SK-N-SH (cell line): ENCODE measurements around the gene RNF214.

Experiments used
- CTCF ChIP-seq: fragments of 200-600 bp; sonication (generic); IDR thresholded peaks from 2 replicates; pipeline ENCODE4 v1.6.1; 2017; ENCODE audit warnings: antibody characterized with exemption, mild to moderate bottlenecking, moderate library complexity
- EZH2phosphoT487 ChIP-seq: fragments of 200-600 bp; sonication (generic); IDR thresholded peaks from 2 replicates; pipeline ENCODE4 v1.6.1; 2017; ENCODE audit warnings: low read depth, mixed run types, mild to moderate bottlenecking, antibody characterized with exemption, moderate library complexity, borderline replicate concordance
- JUND ChIP-seq: IDR thresholded peaks from 2 replicates; pipeline ENCODE4 v1.4.0; 2012
- POLR2AphosphoS5 ChIP-seq: IDR thresholded peaks from 2 replicates; pipeline ENCODE4 v1.6.1; 2012; ENCODE audit warnings: low read depth, low read length
- RAD21 ChIP-seq: IDR thresholded peaks from 2 replicates; pipeline ENCODE4 v1.6.1; 2012; ENCODE audit warnings: mild to moderate bottlenecking, low read length
- RCOR1 ChIP-seq: fragments of 150-350 bp; IDR thresholded peaks from 2 replicates; pipeline ENCODE4 v1.6.1; 2017; ENCODE audit warnings: antibody characterized with exemption, low read length
- ZBTB33 ChIP-seq: IDR thresholded peaks from 2 replicates; pipeline ENCODE4 v1.4.0; 2012; ENCODE audit warnings: low read depth, borderline replicate concordance

- TF ChIP-seq CTCF, result no peak
- no peak for TF ChIP-seq EZH2phosphoT487
- TF ChIP-seq JUND, result no peak
- TF ChIP-seq RAD21, result no peak
- TF ChIP-seq ZBTB33, result no peak
- TF ChIP-seq RCOR1, result no peak
- TF ChIP-seq POLR2AphosphoS5, result no peak
Measured at GRCh38 chr11:117302228-117302627, 69.8 kb downstream of the RNF214 start.
